Activated CD4-positive, alpha-beta memory T cell treated with anti-CD3 and anti-CD28 coated beads for 36 hours (primary cell): Measurements from ENCODE around the gene CHD8. TPM values are rescaled to one million over a fixed set of nuclear protein-coding genes. Genes with fewer than 3 reads are reported as not detected.
"Not testable (repeated sequence)": the region's sequence is repeated elsewhere in the genome, so short reads cannot be mapped to it uniquely, and the experiment has no call there.

Experiments used
- CTCF ChIA-PET: fragments of 350-600 bp; sonication (Branson Sonifier 250); formaldehyde crosslinking; loops from one replicate; lab custom pipeline; 2021; ENCODE audit warnings: antibody characterized with exemption, inconsistent platforms; lab: Charles Lee
- POLR2A ChIA-PET: fragments of 350-600 bp; sonication (Branson Sonifier 250); formaldehyde crosslinking; loops from one replicate; lab custom pipeline; 2021; ENCODE audit warnings: antibody characterized with exemption; lab: Charles Lee
- DNase-seq: peaks from one replicate; pipeline ENCODE4 v3.0.0-alpha.2; 2020
- H3K27ac Mint-ChIP-seq: one replicate; pipeline ENCODE4 v1.8.0; 2021; ENCODE audit warnings: mixed read lengths
- H3K27me3 Mint-ChIP-seq: one replicate; pipeline ENCODE4 v1.8.0; 2021; ENCODE audit warnings: mixed read lengths
- H3K36me3 Mint-ChIP-seq: one replicate; pipeline ENCODE4 v1.8.0; 2021; ENCODE audit warnings: mixed read lengths
- H3K4me1 Mint-ChIP-seq: one replicate; pipeline ENCODE4 v1.8.0; 2021; ENCODE audit warnings: low read depth, mixed read lengths
- H3K4me3 Mint-ChIP-seq: one replicate; pipeline ENCODE4 v1.8.0; 2021; ENCODE audit warnings: mild to moderate bottlenecking, mixed read lengths
- H3K9me3 Mint-ChIP-seq: one replicate; pipeline ENCODE4 v1.8.0; 2021; ENCODE audit warnings: mixed read lengths
- intact Hi-C: fragments of 100-400 bp; cut with micrococcal nuclease; formaldehyde crosslinking; loops from one replicate; pipeline ENCODE4 v1.15.1; 2023
- total RNA-seq, 2 experiments: library from RNA; stranded (reverse); gene quantifications; one replicate each; pipeline ENCODE4 v1.2.3, GENCODE V29; 2021

Gene CHD8
- total RNA-seq, 2 experiments from 2014 or later = 80.1 to 87.7 TPM

DNA sequence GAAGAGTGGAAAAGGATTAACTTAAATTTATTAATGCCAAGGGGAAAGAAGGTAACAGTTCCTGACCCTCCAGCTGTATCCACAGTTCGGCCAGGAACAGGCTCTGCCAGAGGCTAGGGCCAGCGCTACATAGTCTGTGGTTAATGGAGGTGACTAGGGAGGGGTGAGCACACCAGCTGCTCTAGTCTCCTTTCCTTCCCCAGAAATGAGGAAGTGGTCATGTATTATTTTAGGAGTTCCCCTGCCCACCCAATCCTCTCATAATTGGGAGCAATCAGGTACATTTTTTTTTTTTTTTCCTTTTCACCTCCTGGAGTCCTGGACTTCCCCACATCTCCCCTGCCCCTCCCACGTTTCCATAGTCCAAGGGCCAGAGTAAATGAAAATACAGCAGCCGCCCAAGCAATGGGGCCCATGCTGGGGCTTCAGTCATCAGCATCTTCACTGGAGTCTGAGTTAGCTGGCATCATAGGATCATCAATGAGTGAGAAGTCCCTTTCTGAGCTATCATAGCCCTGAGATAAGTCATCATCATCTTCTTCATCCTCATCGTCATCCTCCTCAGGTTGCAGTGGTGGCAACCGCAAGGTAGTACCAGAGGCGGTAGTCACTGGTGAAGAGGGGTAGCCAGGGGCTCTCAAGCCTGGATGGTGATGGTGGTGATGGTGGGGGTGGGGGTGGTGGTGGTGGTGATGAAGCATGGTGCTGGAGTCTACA is 70.6 kb downstream of the CHD8 start:
- Mint-ChIP-seq H3K9me3 (no peaks in the 10 kb centered on the region), H3K4me1 (peaks cover 31% of the 10 kb centered on the region), H3K36me3 (peaks cover 27% of the 10 kb centered on the region), H3K27me3 (no peaks in the 10 kb centered on the region), H3K27ac (peak overlapping the region; percentile 98), H3K4me3 (peak overlapping the region; percentile 95)
- CTCF ChIA-PET = interaction anchor here (1.2 to 1.4 kb wide), 3 partner anchors 70 to 126 kb away, joined by 3 to 6 read pairs (median 5); partner anchors contain the start of genes CHD8 and METTL3
- POLR2A ChIA-PET = interaction anchor here (0.6 to 1.3 kb wide), 4 partner anchors 9 to 121 kb away, joined by 3 to 10 read pairs (median 4); no protein-coding TSS in a partner anchor
- DNase-seq = peak; percentile 20
- intact Hi-C loops = no loop called here

- peaks cover 36% of the 10 kb centered on the region for H3K4me1 Mint-ChIP-seq
- ChIA-PET POLR2A (interaction anchor here (0.6 to 1.3 kb wide), 8 partner anchors 18 to 141 kb away, joined by 3 to 10 read pairs (median 6); partner anchors contain the start of gene CHD8), CTCF (interaction anchor here (1.0 to 1.4 kb wide), 5 partner anchors 71 to 322 kb away, joined by 3 to 6 read pairs (median 3); partner anchors contain the start of genes CHD8 and METTL3)
- DNase-seq = no peak
- peak overlapping the region; percentile 95 for H3K4me3 Mint-ChIP-seq
- intact Hi-C loops = loop anchor here (1.0 to 5.0 kb wide), 11 partner anchors 30 to 395 kb away; partner anchors contain the start of genes CHD8, HNRNPC, METTL17 and RAB2B
- H3K36me3 Mint-ChIP-seq = peaks cover 25% of the 10 kb centered on the region
- H3K27ac Mint-ChIP-seq = peak overlapping the region; percentile 98
- H3K27me3 Mint-ChIP-seq = no peaks in the 10 kb centered on the region
- no peaks in the 10 kb centered on the region for H3K9me3 Mint-ChIP-seq
Measured at GRCh38 chr14:21384494-21384851, 71.5 kb downstream of the CHD8 start.

DNA sequence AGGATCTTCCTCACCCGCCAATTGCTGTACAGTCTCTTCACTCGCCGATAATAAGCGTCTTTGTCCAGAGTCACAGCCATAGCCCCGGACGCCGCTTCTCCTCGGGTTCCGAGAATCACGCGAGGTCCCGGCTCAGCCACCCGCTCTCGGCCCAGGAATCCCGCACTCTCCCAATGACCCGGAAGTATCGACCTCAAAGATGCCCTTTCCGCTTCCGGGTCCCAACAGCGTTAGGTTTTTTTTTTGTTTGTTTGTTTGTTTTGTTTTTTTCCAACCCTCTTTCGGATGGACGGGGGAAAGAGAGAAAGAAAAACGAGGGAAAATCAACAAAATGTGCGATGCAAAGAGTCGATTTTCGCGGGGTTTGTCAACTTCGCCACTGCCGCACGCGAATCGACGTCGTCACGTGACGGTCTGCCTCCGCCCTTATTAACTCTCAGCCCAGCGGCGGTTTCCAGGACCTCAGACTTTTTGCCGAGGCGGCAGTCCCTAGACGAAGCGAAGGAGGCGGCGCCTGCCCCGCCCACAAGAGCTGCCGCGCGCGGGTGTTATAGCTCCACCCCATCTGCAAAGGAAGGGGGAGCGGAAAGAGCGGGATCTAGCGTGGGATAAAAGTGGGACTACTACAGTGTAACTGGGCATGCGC is 72.0 kb downstream of the CHD8 start, which contains the start of gene SUPT16H:
SUPT16H (minus strand) TSS at position 172 of the 646 bp plus-strand sequence; CDS start at position 80, 92 bp downstream.
- ChIA-PET POLR2A (interaction anchor here (0.6 to 1.3 kb wide), 8 partner anchors 18 to 142 kb away, joined by 3 to 10 read pairs (median 6); partner anchors contain the start of gene CHD8), CTCF (interaction anchor here (1.0 to 1.4 kb wide), 4 partner anchors 72 to 322 kb away, joined by 3 to 6 read pairs (median 4); partner anchors contain the start of gene CHD8)
- Mint-ChIP-seq H3K36me3 (peaks cover 23% of the 10 kb centered on the region), H3K27me3 (no peaks in the 10 kb centered on the region), H3K27ac (peak within 1 kb of the TSS; percentile 98), H3K4me3 (peak within 1 kb of the TSS; percentile 95), H3K4me1 (peaks cover 36% of the 10 kb centered on the region), H3K9me3 (no peaks in the 10 kb centered on the region)
- intact Hi-C loops = loop anchor here (1.0 to 5.0 kb wide), 11 partner anchors 30 to 395 kb away; partner anchors contain the start of genes CHD8, HNRNPC, METTL17 and RAB2B
- peak; percentile 97 for DNase-seq

- Mint-ChIP-seq H3K27ac (peak overlapping the region; percentile 98), H3K9me3 (no peaks in the 10 kb centered on the region), H3K4me3 (peak overlapping the region; percentile 95), H3K36me3 (peaks cover 26% of the 10 kb centered on the region), H3K4me1 (peaks cover 36% of the 10 kb centered on the region), H3K27me3 (no peaks in the 10 kb centered on the region)
- POLR2A ChIA-PET = interaction anchor here (0.7 to 1.7 kb wide), 6 partner anchors 10 to 168 kb away, joined by 3 to 12 read pairs (median 5); partner anchors contain the start of gene METTL3
- CTCF ChIA-PET = interaction anchor here (0.9 kb wide), 1 partner anchor 94 kb away, joined by 3 read pairs; no protein-coding TSS in a partner anchor
- intact Hi-C loops = loop anchor here (5.0 kb wide), 2 partner anchors 151 to 166 kb away; no protein-coding TSS in a partner anchor
- peak; percentile 66 for DNase-seq
Measured at GRCh38 chr14:21382886-21383847, 72.8 kb downstream of the CHD8 start.

- Mint-ChIP-seq H3K36me3 (peaks cover 27% of the 10 kb centered on the region), H3K9me3 (no peaks in the 10 kb centered on the region), H3K4me3 (peak overlapping the region; percentile 95), H3K27me3 (no peaks in the 10 kb centered on the region), H3K4me1 (peaks cover 39% of the 10 kb centered on the region), H3K27ac (peak overlapping the region; percentile 98)
- POLR2A ChIA-PET = interaction anchor here (0.9 to 1.7 kb wide), 5 partner anchors 11 to 167 kb away, joined by 4 to 12 read pairs (median 5); partner anchors contain the start of gene METTL3
- CTCF ChIA-PET = interaction anchor here (0.9 kb wide), 1 partner anchor 95 kb away, joined by 3 read pairs; no protein-coding TSS in a partner anchor
- intact Hi-C loops = loop anchor here (5.0 kb wide), 2 partner anchors 150 to 165 kb away; no protein-coding TSS in a partner anchor
- DNase-seq = no peak
Measured at GRCh38 chr14:21382095-21382494, 73.8 kb downstream of the CHD8 start.

GRCh38 chr14:21379338-21379737 is 76.6 kb downstream of the CHD8 start:
- Mint-ChIP-seq H3K36me3 (peaks cover 26% of the 10 kb centered on the region), H3K4me1 (peaks cover 29% of the 10 kb centered on the region), H3K27ac (no peak overlapping the region)

DNA sequence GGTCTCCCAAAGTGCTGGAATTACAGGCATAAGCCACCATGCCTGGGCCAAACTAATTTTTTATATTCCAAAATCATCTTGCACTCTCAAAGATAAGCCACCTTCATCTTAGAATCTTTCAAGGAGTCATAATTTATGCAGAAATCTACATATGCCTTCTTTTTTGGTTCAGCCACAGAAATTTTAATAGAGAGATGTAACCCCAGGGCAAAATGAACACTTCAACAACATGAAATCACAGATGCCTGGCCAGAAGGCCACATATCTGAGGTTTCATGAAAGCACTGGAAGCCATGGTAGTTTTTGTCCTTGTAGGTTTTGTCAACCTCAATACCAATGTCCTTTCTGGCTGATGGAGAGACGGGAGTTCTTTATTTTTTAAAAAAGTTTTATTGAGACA is 81.9 kb downstream of the CHD8 start:
- intact Hi-C loops = no loop called here
- DNase-seq = no peak
- Mint-ChIP-seq H3K4me3 (no peak overlapping the region), H3K9me3 (no peaks in the 10 kb centered on the region), H3K4me1 (peaks cover 7% of the 10 kb centered on the region), H3K36me3 (peaks cover 44% of the 10 kb centered on the region), H3K27me3 (no peaks in the 10 kb centered on the region), H3K27ac (no peak overlapping the region)
- CTCF ChIA-PET = no interaction called here
- POLR2A ChIA-PET = no interaction called here

More at GRCh38 chr14:21379338-21379737, 76.6 kb downstream of the CHD8 start:
- Mint-ChIP-seq H3K9me3 (no peaks in the 10 kb centered on the region), H3K27me3 (no peaks in the 10 kb centered on the region), H3K4me3 (no peak overlapping the region)
- intact Hi-C loops = no loop called here
- no peak for DNase-seq
- ChIA-PET POLR2A (no interaction called here), CTCF (no interaction called here)

DNA sequence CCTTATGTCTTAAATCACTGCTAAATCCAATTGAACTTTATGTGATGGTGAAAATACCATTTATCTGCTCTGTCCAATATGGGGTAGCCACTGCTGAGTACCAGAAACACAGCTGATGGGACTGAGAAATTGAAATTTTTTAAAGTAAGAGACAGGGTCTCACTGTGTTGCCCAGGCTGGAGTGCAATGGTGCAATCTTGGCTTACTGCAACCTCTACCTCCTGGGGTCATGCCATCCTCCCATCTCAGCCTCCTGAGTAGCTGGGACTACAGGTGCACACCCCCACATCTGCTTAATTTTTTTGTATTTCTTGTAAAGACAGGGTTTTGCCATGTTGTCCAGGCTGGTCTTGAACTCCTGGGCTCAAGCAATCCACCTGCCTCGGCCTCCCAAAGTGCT is 83.1 kb downstream of the CHD8 start:
- H3K9me3 Mint-ChIP-seq, intact Hi-C loops, H3K4me1 Mint-ChIP-seq, POLR2A ChIA-PET, H3K27me3 Mint-ChIP-seq, H3K27ac Mint-ChIP-seq, DNase-seq, H3K4me3 Mint-ChIP-seq: not testable (repeated sequence)
- peaks cover 47% of the 10 kb centered on the region for H3K36me3 Mint-ChIP-seq
- CTCF ChIA-PET = interaction anchor here (0.6 kb wide), 1 partner anchor 84 kb away, joined by 3 read pairs; no protein-coding TSS in a partner anchor

DNA sequence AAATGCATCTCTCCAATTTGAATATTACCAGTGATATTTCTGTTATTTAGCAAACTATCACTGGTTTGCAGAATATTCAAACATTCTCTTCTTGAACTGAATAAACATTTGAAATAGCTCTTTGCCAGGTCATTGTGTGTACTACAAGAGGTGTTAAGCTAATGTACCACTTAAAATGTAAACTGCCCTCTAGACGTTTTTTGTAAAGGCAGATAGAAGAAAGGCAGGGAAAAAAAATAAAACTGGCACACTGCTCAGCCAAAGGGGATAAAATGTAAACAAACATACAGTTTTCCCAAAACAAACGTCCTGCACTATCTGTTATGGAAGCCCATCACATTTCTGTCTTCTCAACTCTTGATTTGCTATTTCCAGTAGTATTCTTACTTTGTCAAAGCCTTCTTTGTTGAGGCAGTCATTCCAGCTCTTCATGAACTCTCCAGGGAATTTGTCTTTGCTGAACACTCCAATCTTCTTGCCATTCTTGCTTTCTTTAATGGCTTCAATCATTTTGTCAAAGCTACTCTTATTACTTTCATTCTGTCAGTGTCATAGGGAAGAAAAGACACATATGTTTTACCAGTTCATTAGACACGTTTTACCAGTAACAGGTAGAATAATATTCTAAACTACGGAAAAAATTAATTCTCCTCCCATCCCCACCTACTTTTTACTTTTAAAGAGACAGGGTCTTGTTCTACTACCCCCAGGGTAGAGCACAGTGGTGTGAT is 85.8 kb downstream of the CHD8 start:
- ChIA-PET CTCF (interaction anchor here (0.8 kb wide), 1 partner anchor 128 kb away, joined by 3 read pairs; no protein-coding TSS in a partner anchor), POLR2A (no interaction called here)
- H3K27me3 Mint-ChIP-seq = no peaks in the 10 kb centered on the region
- no peak overlapping the region for H3K4me3 Mint-ChIP-seq
- H3K27ac Mint-ChIP-seq = no peak overlapping the region
- peaks cover 65% of the 10 kb centered on the region for H3K36me3 Mint-ChIP-seq
- DNase-seq = no peak
- H3K9me3 Mint-ChIP-seq = no peaks in the 10 kb centered on the region
- peaks cover 4% of the 10 kb centered on the region for H3K4me1 Mint-ChIP-seq
- intact Hi-C loops = no loop called here

GRCh38 chr14:21367582-21368144 is 88.3 kb downstream of the CHD8 start:
- POLR2A ChIA-PET = no interaction called here
- no peak for DNase-seq
- Mint-ChIP-seq H3K4me3 (no peak overlapping the region), H3K36me3 (peaks cover 69% of the 10 kb centered on the region), H3K27me3 (no peaks in the 10 kb centered on the region), H3K27ac (no peak overlapping the region), H3K9me3 (no peaks in the 10 kb centered on the region), H3K4me1 (no peaks in the 10 kb centered on the region)
- CTCF ChIA-PET = no interaction called here
- intact Hi-C loops = no loop called here
